GM12801 (cell line): ENCODE measurements around the gene PTPRK.

Experiments
- TF ChIP-seq, protein P1 (sequence below): IDR thresholded peaks from one replicate; pipeline ENCODE4 v1.5.1; 2011; ENCODE audit warnings: control low read depth; ENCODE audit not compliant: insufficient read length; ENCODE audit errors: extremely low read depth

Gene PTPRK

GRCh38 chr6:127976111-127976510, 544.3 kb downstream of the PTPRK start:
- TF ChIP-seq, protein P1, sequence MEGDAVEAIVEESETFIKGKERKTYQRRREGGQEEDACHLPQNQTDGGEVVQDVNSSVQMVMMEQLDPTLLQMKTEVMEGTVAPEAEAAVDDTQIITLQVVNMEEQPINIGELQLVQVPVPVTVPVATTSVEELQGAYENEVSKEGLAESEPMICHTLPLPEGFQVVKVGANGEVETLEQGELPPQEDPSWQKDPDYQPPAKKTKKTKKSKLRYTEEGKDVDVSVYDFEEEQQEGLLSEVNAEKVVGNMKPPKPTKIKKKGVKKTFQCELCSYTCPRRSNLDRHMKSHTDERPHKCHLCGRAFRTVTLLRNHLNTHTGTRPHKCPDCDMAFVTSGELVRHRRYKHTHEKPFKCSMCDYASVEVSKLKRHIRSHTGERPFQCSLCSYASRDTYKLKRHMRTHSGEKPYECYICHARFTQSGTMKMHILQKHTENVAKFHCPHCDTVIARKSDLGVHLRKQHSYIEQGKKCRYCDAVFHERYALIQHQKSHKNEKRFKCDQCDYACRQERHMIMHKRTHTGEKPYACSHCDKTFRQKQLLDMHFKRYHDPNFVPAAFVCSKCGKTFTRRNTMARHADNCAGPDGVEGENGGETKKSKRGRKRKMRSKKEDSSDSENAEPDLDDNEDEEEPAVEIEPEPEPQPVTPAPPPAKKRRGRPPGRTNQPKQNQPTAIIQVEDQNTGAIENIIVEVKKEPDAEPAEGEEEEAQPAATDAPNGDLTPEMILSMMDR = no peak

DNA sequence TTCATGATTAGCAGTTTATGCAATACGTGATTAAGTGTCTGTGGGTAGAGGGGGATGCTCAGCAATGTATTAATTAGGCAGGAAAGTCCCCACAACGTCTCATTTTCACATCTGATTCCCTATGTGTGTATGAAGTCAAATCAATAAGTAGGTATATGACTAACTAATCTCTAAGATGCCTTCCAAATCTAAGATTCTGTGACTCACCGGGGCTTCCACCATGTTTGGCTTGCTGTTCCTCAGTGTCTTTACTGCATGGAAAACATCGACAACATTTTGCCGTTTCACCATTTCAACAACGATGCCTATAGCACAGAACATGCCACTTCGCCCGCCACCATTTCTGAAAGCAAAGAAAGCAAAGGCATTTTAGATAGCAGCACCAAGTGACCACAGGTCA, 547.6 kb downstream of the PTPRK start:
- TF ChIP-seq, protein P1 = no peak

GRCh38 chr6:127971945-127972391, 548.4 kb downstream of the PTPRK start:
- TF ChIP-seq, protein P1 = no peak

DNA sequence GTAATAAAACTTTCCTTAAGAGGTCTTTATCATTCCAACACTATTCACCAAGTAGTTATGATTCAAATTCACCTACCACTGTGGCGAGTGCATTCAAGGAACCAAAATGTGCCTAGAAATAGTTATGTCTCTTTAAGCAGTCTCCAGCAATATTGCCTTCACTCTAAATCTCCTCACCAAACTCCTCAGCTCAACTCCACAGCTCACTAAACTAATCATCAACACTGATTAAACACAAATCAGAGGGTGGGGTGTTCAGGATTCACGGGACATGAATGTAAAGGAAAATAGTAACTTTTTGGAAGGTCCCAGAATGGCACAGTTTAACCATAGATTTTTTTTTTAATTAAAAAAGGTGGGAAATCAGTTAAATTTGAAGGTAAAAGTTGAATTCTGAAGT, 549.0 kb downstream of the PTPRK start:
- TF ChIP-seq, protein P1 = no peak

DNA sequence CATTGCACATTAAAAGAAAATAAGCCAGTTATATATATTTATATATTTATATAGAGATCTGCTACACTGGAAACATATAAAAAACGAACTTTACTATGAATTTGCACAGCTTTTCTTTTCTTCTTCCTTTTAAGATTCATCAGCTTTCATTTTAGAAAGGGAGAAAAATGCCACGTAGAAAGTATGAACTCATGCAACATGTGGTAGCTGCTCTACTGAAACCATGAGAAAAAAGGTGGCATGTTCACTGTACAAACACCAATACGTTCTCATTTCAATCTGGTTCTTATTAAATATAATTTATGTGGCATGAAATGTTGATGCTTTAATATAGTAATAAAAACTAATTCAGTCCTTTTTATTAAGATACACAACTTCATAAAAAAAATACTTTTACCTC, 550.7 kb downstream of the PTPRK start:
- TF ChIP-seq, protein P1 = no peak

GRCh38 chr6:127968394-127968793, 552.0 kb downstream of the PTPRK start:
- TF ChIP-seq, protein P1 = no peak

DNA sequence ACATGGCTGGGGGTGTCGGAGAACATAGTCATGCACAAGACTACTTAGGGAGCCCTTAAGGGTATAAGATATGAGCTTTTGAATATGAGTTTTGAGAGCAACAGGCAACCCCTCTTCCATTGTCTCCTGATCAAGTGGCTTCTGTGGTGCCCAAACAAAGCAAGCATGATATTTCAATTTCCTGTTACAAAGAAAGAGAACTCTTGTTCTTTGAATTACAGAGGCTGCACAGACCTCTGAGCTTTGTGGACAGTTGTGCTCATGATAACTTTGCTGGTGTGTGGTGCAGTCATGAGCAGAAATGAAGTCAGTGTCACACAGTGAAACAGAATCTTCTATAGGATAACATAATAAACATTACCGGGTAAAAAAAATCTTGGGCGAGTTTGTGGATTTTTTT, 552.7 kb downstream of the PTPRK start:
- TF ChIP-seq, protein P1 = no peak

DNA sequence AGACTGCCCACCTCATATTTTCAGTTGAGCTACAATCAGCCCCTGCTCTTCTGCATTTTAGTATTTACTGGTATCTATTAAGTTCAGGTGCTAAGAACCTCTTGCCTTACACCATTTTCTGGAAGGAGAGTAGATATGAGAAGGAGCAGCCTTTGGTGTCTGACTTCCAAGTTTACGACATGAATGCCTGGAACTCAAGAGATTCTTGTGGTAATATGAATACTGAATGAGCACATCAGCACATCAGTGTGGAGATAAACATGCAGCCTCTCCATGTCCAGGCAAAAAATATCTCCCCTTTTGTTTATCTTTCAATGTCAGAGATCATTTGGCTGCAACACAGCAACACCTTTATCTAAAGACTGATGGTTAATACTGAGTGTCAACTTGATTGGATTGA, 553.8 kb downstream of the PTPRK start:
- TF ChIP-seq, protein P1 = no peak
